Transverse colon (tissue), 4 donors: ENCODE measurements around the gene HOXD3.

Experiments
- CTCF ChIP-seq, 5 experiments: fragments of 200-600 bp in 3 of 5; fragments of 450-650 bp in 2 of 5; sonication (generic) in 3 of 5; IDR thresholded peaks; 1 replicate in 2 of 5; 2 replicates in 3 of 5; pipeline ENCODE4 v1.5.1; 2016 to 2017; ENCODE audit warnings: antibody characterized with exemption in 5 of 5, inconsistent platforms in 3 of 5, mild to moderate bottlenecking in 2 of 5, moderate library complexity in 1 of 5
- EP300 ChIP-seq: sonication (generic); formaldehyde crosslinking; IDR thresholded peaks from one replicate; pipeline ENCODE4 v1.6.1; 2017; ENCODE audit warnings: antibody characterized with exemption, low read depth
- POLR2A ChIP-seq: fragments of 450-650 bp; IDR thresholded peaks from one replicate; pipeline ENCODE4 v1.6.1; 2016; ENCODE audit warnings: antibody characterized with exemption, mild to moderate bottlenecking, moderate library complexity
- POLR2AphosphoS5 ChIP-seq, 3 donors: sonication (generic); formaldehyde crosslinking; IDR thresholded peaks; one replicate each; pipeline ENCODE4 v1.6.1; 2016; ENCODE audit warnings: antibody characterized with exemption in 3 of 3

- TF ChIP-seq POLR2A (no peak), EP300 (no peak), CTCF (IDR thresholded peaks at IDR 0.05) (no peak), POLR2AphosphoS5 (IDR thresholded peaks at IDR 0.05) (no peak)
Measured at GRCh38 chr2:176178038-176178756, 21.1 kb downstream of the HOXD3 start.
